ENCODE measurements around the gene DRC1.

GRCh38 chr2:26487192-26487591, 85.5 kb downstream of the DRC1 start:
- TF ChIP-seq CTCF (IDR thresholded peaks at IDR 0.05) = no peak
- TF ChIP-seq, protein P1, sequence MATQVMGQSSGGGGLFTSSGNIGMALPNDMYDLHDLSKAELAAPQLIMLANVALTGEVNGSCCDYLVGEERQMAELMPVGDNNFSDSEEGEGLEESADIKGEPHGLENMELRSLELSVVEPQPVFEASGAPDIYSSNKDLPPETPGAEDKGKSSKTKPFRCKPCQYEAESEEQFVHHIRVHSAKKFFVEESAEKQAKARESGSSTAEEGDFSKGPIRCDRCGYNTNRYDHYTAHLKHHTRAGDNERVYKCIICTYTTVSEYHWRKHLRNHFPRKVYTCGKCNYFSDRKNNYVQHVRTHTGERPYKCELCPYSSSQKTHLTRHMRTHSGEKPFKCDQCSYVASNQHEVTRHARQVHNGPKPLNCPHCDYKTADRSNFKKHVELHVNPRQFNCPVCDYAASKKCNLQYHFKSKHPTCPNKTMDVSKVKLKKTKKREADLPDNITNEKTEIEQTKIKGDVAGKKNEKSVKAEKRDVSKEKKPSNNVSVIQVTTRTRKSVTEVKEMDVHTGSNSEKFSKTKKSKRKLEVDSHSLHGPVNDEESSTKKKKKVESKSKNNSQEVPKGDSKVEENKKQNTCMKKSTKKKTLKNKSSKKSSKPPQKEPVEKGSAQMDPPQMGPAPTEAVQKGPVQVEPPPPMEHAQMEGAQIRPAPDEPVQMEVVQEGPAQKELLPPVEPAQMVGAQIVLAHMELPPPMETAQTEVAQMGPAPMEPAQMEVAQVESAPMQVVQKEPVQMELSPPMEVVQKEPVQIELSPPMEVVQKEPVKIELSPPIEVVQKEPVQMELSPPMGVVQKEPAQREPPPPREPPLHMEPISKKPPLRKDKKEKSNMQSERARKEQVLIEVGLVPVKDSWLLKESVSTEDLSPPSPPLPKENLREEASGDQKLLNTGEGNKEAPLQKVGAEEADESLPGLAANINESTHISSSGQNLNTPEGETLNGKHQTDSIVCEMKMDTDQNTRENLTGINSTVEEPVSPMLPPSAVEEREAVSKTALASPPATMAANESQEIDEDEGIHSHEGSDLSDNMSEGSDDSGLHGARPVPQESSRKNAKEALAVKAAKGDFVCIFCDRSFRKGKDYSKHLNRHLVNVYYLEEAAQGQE (IDR thresholded peaks at IDR 0.05; ENCODE audit: insufficient read depth in 1 of 2, low read depth in 2 of 2, low read length in 1 of 2) = no peak
- no peak for TF ChIP-seq POLR2AphosphoS5 (IDR thresholded peaks at IDR 0.05; ENCODE audit: low read depth, low read length)
- no peak for TF ChIP-seq SIN3A (IDR thresholded peaks at IDR 0.05; ENCODE audit: borderline replicate concordance, insufficient read depth, low read depth, low read length)
- TF ChIP-seq TCF7L2 (IDR thresholded peaks at IDR 0.05; ENCODE audit: low read depth, low read length) = no peak
